DND-41 (cell line): Measurements from ENCODE around the gene MRPS10.

Source experiments
- EZH2 ChIP-seq: IDR thresholded peaks from 3 replicates; pipeline ENCODE4 v1.6.1; 2012; ENCODE audit warnings: borderline replicate concordance, low read depth, mild to moderate bottlenecking, moderate library complexity, low read length, inconsistent platforms; ENCODE audit not compliant: severe bottlenecking
- TF ChIP-seq, protein P1 (sequence below): IDR thresholded peaks from 2 replicates; pipeline ENCODE4 v1.5.1; 2012; ENCODE audit warnings: borderline replicate concordance, low read length, moderate library complexity, mild to moderate bottlenecking; ENCODE audit not compliant: poor library complexity, severe bottlenecking; ENCODE audit errors: extremely low read depth

DNA sequence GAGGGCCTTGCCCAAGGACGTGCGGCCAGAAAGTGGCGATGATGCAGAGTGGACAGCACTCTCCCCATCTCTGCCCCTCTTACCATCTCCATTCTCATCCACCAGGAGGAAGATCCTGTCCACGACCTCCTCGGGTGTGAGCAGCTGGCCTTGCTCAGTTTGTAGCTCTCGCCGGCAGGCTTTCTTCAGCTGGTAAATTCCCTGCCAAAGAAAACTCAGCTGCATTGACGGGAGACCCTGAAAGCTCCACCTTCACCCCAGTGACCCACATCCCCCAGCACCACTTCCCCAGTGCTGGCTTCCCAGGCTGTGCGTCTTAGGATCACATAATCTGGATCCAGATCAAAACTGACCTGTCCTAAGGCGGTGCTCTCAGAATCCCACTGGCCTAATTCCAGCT lies 32.1 kb downstream of the MRPS10 start:
- TF ChIP-seq, protein P1, sequence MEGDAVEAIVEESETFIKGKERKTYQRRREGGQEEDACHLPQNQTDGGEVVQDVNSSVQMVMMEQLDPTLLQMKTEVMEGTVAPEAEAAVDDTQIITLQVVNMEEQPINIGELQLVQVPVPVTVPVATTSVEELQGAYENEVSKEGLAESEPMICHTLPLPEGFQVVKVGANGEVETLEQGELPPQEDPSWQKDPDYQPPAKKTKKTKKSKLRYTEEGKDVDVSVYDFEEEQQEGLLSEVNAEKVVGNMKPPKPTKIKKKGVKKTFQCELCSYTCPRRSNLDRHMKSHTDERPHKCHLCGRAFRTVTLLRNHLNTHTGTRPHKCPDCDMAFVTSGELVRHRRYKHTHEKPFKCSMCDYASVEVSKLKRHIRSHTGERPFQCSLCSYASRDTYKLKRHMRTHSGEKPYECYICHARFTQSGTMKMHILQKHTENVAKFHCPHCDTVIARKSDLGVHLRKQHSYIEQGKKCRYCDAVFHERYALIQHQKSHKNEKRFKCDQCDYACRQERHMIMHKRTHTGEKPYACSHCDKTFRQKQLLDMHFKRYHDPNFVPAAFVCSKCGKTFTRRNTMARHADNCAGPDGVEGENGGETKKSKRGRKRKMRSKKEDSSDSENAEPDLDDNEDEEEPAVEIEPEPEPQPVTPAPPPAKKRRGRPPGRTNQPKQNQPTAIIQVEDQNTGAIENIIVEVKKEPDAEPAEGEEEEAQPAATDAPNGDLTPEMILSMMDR, result no peak
- no peak for TF ChIP-seq EZH2
